GM23248 (cell line): Measurements from ENCODE around the gene LEFTY1.

Experiments
- EZH2 ChIP-seq: fragments of 200-600 bp; sonication (generic); IDR thresholded peaks from 2 replicates; pipeline ENCODE4 v1.6.1; 2018; ENCODE audit warnings: antibody characterized with exemption, mild to moderate bottlenecking; ENCODE audit not compliant: insufficient read depth, poor library complexity, severe bottlenecking
- EZH2phosphoT487 ChIP-seq: fragments of 200-600 bp; sonication (generic); IDR thresholded peaks from 2 replicates; pipeline ENCODE4 v1.6.1; 2018; ENCODE audit warnings: antibody characterized with exemption, moderate library complexity, mild to moderate bottlenecking, low read depth; ENCODE audit not compliant: insufficient read depth

- no peak for TF ChIP-seq EZH2
- TF ChIP-seq EZH2phosphoT487: no peak
Measured at GRCh38 chr1:225897595-225898514, 8.9 kb upstream of the LEFTY1 start.
